ENCODE data around the gene PJA1. TPM values are rescaled to one million over a fixed set of nuclear protein-coding genes. Genes with fewer than 3 reads are reported as not detected.

Gene PJA1
- polyA plus RNA-seq, 3 donors, result 2.1 to 11.6 (median 8.8) TPM

GRCh38 chrX:69161786-69162349, 3.4 kb downstream of the PJA1 start:
- TF ChIP-seq CTCF (IDR thresholded peaks at IDR 0.05), result no peak
- Mint-ChIP-seq H3K4me3 (no peak overlapping the region), H3K9me3 (peaks cover 0 to 6% (median 0%) of the 10 kb centered on the region in 7 donors), H3K27ac (peak overlapping the region in 1 of 7 donors; percentile 33), H3K27me3 (ENCODE audit: low read depth in 3 of 3) (peaks cover 2 to 6% (median 4%) of the 10 kb centered on the region in 3 donors), H3K4me1 (peaks cover 10% of the 10 kb centered on the region), H3K36me3 (peaks cover 3 to 9% of the 10 kb centered on the region in 2 donors)
- 98% methylated on average over 17 of the region's 26 CpGs for WGBS (ENCODE audit: insufficient coverage)
- Histone ChIP-seq H2AFZ (ENCODE audit: insufficient read depth, low read depth, low read length, poor library complexity, severe bottlenecking) (no peak overlapping the region), H3K9ac (ENCODE audit: insufficient read depth, low read length, poor library complexity, severe bottlenecking) (no peak overlapping the region), H3K9me3 (replicated peaks in 1 of 2; ENCODE audit: control insufficient read depth in 1 of 2, insufficient read depth in 1 of 2, low read length in 2 of 2) (no peaks in the 10 kb centered on the region), H3K27ac (ENCODE audit: low read depth in 1 of 2, low read length in 2 of 2) (no peak overlapping the region), H3K27me3 (ENCODE audit: control insufficient read depth in 2 of 2, insufficient read depth in 2 of 2, low read length in 2 of 2) (no peaks in the 10 kb centered on the region), H3K4me1 (ENCODE audit: control insufficient read depth in 1 of 2, insufficient read depth in 2 of 2, low read length in 2 of 2) (no peaks in the 10 kb centered on the region), H3K36me3 (replicated peaks in 1 of 2; ENCODE audit: control insufficient read depth in 1 of 2, insufficient read depth in 2 of 2, low read length in 2 of 2) (no peaks in the 10 kb centered on the region), H3K79me2 (ENCODE audit: insufficient read depth, low read length) (no peaks in the 10 kb centered on the region), H4K20me1 (ENCODE audit: insufficient read depth, low read length) (no peaks in the 10 kb centered on the region), H3K4me2 (replicated peaks; ENCODE audit: extremely low read depth, low read length, poor library complexity, severe bottlenecking) (no peak overlapping the region), H3K4me3 (replicated peaks in 1 of 3; ENCODE audit: low read depth in 2 of 3, low read length in 3 of 3) (no peak overlapping the region)
- intact Hi-C loops (cut with micrococcal nuclease), result no loop called here
- no peak for DNase-seq

GRCh38 chrX:69161371-69161770, 3.9 kb downstream of the PJA1 start:
- H3K4me3 ChIP-seq (replicated peaks in 1 of 3; ENCODE audit: low read depth in 2 of 3, low read length in 3 of 3), result no peak overlapping the region
- 100% methylated on average over 1 of the region's 10 CpGs for WGBS (ENCODE audit: insufficient coverage)
- no peak overlapping the region for H3K4me3 Mint-ChIP-seq
- peak overlapping the region in 1 of 7 donors; percentile 33 for H3K27ac Mint-ChIP-seq
- peaks cover 0 to 6% (median 0%) of the 10 kb centered on the region in 7 donors for H3K9me3 Mint-ChIP-seq
- TF ChIP-seq CTCF (IDR thresholded peaks at IDR 0.05), result no peak
- H2AFZ ChIP-seq (ENCODE audit: insufficient read depth, low read depth, low read length, poor library complexity, severe bottlenecking), result no peak overlapping the region
- H3K27me3 Mint-ChIP-seq (ENCODE audit: low read depth in 3 of 3), result peaks cover 2 to 7% (median 2%) of the 10 kb centered on the region in 3 donors
- H3K36me3 ChIP-seq (replicated peaks in 1 of 2; ENCODE audit: control insufficient read depth in 1 of 2, insufficient read depth in 2 of 2, low read length in 2 of 2), result no peaks in the 10 kb centered on the region
- H3K79me2 ChIP-seq (ENCODE audit: insufficient read depth, low read length), result no peaks in the 10 kb centered on the region
- H3K36me3 Mint-ChIP-seq, result peaks cover 3 to 9% of the 10 kb centered on the region in 2 donors
- intact Hi-C loops (cut with micrococcal nuclease), result no loop called here
- DNase-seq, result no peak
- no peak overlapping the region for H3K27ac ChIP-seq (ENCODE audit: low read depth in 1 of 2, low read length in 2 of 2)
- H3K4me1 ChIP-seq (ENCODE audit: control insufficient read depth in 1 of 2, insufficient read depth in 2 of 2, low read length in 2 of 2), result no peaks in the 10 kb centered on the region
- no peaks in the 10 kb centered on the region for H3K27me3 ChIP-seq (ENCODE audit: control insufficient read depth in 2 of 2, insufficient read depth in 2 of 2, low read length in 2 of 2)
- no peak overlapping the region for H3K9ac ChIP-seq (ENCODE audit: insufficient read depth, low read length, poor library complexity, severe bottlenecking)
- peaks cover 10% of the 10 kb centered on the region for H3K4me1 Mint-ChIP-seq
- no peaks in the 10 kb centered on the region for H3K9me3 ChIP-seq (replicated peaks in 1 of 2; ENCODE audit: control insufficient read depth in 1 of 2, insufficient read depth in 1 of 2, low read length in 2 of 2)
- H3K4me2 ChIP-seq (replicated peaks; ENCODE audit: extremely low read depth, low read length, poor library complexity, severe bottlenecking), result no peak overlapping the region
- H4K20me1 ChIP-seq (ENCODE audit: insufficient read depth, low read length), result no peaks in the 10 kb centered on the region
